Body of pancreas (tissue), 4 donors: ENCODE measurements around the gene ACE.

ENCODE experiments used
- POLR2A ChIP-seq, 3 donors: fragments of 450-650 bp; IDR thresholded peaks; one replicate each; pipeline ENCODE4 v1.6.1; 2016; ENCODE audit warnings: antibody characterized with exemption in 3 of 3, mild to moderate bottlenecking in 2 of 3
- TF ChIP-seq, protein P1 (sequence below), 7 experiments: fragments of 450-650 bp in 4 of 7; fragments of 200-600 bp in 3 of 7; sonication (generic) in 3 of 7; IDR thresholded peaks; one replicate each; pipeline ENCODE4 v1.5.1; 2016 to 2019; ENCODE audit warnings: antibody characterized with exemption in 7 of 7

DNA sequence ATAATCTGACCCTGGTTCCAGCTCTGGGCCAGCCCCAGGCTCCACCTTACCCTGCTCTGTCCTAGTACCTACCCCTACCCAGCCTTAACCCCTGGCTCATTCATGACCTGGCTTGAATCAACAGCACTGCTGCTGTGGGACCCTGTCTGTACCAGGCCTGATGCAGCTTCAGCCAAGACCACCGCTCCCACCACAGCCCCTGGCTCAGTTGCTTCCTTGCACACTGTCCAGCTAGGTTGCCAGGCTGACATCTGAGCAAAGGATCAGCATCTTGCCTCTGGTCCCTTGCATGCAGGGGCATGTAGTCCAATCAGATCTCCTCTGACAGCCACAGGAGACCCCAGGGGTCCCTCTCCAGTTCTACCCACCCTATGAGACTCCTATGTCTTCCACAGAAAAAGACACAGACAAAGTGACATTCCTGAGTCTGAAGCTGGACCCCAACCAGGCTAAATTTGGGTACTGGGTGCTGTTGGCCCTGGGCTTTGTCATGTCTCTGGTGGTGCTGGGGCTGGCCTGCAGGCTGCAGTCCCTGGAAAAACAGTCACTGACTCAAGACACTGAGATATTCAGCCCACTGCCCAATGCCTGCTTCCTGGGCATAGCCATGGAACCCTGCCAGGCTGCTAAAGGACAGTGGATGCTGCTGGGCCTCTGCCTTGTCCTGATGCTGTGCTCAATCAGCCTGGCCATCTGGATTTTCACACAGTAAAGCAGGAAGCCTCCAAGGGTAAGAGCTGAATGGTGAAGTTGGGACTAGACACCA lies 42.4 kb downstream of the ACE start:
- TF ChIP-seq, protein P1, sequence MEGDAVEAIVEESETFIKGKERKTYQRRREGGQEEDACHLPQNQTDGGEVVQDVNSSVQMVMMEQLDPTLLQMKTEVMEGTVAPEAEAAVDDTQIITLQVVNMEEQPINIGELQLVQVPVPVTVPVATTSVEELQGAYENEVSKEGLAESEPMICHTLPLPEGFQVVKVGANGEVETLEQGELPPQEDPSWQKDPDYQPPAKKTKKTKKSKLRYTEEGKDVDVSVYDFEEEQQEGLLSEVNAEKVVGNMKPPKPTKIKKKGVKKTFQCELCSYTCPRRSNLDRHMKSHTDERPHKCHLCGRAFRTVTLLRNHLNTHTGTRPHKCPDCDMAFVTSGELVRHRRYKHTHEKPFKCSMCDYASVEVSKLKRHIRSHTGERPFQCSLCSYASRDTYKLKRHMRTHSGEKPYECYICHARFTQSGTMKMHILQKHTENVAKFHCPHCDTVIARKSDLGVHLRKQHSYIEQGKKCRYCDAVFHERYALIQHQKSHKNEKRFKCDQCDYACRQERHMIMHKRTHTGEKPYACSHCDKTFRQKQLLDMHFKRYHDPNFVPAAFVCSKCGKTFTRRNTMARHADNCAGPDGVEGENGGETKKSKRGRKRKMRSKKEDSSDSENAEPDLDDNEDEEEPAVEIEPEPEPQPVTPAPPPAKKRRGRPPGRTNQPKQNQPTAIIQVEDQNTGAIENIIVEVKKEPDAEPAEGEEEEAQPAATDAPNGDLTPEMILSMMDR (IDR thresholded peaks at IDR 0.05) = no peak
- TF ChIP-seq POLR2A (IDR thresholded peaks at IDR 0.05) = no peak
